ENCODE results near the gene EWSR1.

- TF ChIP-seq CTCF (IDR thresholded peaks at IDR 0.05; ENCODE audit: insufficient read depth, low read depth, low read length) (no peak), EZH2 (IDR thresholded peaks at IDR 0.05; ENCODE audit: insufficient read depth, low read length) (no peak)
These were observed 48.0 kb upstream of the EWSR1 start for GRCh38 chr22:29219881-29220670.

Measured in astrocyte (in vitro differentiated cells and primary cell).